ENCODE results near the gene KLLN.
"Not testable (repeated sequence)": the region's sequence is repeated elsewhere in the genome, so short reads cannot be mapped to it uniquely, and the experiment has no call there.

The KLLN gene, protein sequence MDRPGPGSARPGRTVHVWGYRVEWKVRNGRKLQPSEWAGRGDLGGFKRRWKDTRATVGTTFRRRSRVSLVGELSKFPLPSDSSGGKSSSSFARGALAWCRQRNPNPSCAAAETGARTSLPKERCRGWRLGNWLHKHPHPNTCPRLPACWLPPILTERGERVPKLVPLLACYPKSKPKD

DNA sequence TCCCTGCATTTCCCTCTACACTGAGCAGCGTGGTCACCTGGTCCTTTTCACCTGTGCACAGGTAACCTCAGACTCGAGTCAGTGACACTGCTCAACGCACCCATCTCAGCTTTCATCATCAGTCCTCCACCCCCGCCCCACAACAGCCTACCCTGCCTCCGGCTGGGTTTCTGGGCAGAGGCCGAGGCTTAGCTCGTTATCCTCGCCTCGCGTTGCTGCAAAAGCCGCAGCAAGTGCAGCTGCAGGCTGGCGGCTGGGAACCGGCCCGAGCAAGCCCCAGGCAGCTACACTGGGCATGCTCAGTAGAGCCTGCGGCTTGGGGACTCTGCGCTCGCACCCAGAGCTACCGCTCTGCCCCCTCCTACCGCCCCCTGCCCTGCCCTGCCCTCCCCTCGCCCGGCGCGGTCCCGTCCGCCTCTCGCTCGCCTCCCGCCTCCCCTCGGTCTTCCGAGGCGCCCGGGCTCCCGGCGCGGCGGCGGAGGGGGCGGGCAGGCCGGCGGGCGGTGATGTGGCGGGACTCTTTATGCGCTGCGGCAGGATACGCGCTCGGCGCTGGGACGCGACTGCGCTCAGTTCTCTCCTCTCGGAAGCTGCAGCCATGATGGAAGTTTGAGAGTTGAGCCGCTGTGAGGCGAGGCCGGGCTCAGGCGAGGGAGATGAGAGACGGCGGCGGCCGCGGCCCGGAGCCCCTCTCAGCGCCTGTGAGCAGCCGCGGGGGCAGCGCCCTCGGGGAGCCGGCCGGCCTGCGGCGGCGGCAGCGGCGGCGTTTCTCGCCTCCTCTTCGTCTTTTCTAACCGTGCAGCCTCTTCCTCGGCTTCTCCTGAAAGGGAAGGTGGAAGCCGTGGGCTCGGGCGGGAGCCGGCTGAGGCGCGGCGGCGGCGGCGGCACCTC lies at the start of gene KLLN, which contains the start of gene PTEN:
KLLN (minus strand) TSS at position 481 of the 891 bp plus-strand sequence. CDS start 1,046 bp downstream, outside the sequence.
PTEN (plus strand) TSS at position 573 of the 891 bp plus-strand sequence. CDS start 845 bp downstream, outside the sequence.
- DNase-seq, result peak; percentile 88

DNA sequence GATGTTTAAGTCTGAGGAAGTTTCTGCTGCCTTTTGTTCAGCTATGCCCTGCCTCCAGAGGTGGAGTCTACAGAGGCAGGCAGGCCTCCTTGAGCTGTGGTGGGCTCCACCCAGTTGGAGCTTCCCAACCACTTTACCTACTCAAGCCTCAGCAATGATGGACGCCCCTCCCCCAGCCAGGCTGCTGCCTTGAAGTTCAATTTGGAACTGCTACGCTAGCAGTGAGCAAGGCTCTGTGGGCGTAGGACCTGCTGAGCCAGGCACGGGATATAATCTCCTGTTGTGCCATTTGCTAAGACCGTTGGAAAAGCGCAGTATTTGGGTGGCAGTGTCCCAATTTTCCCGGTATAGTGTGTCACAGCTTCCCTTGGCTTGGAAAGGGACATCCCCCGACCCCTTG lies 40.1 kb upstream of the KLLN start:
- DNase-seq, result not testable (repeated sequence)

DNA sequence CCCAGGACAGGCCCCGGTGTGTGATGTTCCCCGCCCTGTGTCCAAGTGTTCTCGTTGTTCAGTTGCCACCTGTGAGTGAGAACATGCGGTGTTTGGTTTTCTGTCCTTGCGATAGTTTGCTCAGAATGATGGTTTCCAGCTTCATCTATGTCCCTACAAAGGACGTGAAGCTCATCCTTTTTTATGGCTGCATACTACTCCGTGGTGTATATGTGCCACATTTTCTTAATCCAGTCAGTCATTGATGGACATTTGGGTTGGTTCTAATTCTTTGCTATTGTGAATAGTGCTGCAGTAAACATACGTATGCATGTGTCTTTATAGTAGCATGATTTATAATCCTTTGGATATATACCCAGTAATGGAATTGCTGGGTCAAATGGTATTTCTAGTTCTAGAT lies 34.6 kb upstream of the KLLN start:
- not testable (repeated sequence) for DNase-seq

DNA sequence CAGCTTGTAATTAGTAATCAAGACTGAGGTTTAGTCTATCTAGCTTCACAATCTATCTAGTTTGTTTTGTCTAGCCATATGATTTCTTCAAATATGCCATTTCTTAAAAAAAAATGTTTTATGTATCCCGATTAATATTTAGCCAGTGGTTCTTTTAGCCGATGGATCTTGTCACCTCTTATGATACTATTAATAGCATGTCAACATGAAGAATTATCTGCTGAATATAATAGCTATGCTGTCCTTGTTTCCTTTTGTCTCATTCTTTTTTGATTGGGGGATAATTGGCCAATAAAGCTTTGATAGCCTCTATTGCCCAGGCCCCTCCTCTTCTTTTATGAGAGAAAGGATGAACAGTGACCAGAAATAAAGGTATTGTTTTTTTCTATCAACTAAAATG lies 32.9 kb upstream of the KLLN start:
- no peak for DNase-seq

DNA sequence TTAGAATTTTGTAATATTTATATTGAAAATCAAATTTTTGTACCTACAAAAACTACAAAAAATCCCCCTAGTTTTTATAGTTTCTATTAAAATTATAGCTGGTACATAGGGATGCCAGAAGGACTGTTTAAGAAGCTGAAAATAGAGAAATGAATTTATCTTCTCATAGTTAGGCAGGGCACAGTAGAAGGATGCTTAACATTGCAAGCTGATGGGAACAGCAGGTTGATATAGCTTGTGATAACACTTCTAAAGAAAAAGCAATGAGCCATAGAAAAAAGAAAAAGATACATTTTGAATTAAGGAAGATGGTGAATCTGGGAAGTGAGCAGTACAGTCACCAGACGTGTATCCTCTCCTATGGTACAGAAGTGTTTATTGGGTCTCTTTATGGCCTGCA lies 32.1 kb upstream of the KLLN start:
- no peak for DNase-seq

DNA sequence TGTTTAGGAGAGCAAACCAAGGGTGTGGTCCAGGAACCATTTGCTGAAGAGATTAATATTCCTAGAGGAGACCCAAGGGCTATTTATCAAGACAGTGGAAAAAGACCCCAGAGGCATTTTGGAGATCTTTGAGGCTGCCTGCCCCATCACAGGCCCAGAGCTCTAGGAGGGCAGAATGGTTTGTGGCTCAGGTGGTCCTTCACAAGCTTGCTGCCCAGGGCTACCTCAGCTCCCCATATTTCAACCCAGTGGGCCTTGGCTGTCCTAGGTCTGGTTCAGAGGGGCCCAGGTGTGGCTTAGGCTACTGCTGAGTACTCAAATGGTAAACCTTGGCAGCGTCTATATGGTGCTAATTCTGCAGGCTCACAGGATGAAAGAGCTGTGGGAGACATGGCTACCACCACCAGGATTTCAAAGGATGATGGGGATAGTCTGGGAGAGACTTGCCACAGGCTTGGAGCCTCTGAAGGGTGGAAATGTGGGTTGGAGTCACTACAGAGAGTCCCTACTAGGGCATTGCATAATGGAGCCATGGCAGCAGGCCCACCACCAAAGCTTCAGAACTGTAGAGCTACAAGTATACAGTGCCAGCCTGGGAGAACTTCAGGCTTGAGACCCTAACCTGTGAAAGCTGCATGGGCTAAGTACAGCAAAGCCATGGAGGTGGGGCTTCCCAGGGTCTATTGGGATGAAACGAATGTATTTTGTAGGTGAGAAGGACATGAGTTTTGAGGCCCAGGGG lies 24.4 kb upstream of the KLLN start:
- no peak for DNase-seq

DNA sequence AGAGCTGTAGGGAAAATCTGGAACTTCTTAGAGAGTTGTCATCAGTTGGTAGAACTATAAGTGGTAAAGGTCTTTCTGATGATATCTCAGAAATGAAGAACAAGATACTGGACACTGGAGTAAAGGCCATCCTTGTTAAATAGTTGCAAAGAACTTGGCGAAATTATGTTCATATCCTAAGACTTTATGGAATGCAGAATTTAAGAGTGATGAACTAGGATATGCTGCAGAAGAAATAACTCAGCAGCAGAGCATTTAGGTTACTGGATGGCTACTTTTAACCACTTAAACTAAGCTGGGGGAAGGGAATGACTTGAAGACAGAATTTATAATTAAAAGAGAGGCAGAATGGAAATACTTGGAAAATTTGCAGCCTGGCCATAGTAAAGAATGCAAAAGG lies 23.8 kb upstream of the KLLN start:
- DNase-seq, result no peak

DNA sequence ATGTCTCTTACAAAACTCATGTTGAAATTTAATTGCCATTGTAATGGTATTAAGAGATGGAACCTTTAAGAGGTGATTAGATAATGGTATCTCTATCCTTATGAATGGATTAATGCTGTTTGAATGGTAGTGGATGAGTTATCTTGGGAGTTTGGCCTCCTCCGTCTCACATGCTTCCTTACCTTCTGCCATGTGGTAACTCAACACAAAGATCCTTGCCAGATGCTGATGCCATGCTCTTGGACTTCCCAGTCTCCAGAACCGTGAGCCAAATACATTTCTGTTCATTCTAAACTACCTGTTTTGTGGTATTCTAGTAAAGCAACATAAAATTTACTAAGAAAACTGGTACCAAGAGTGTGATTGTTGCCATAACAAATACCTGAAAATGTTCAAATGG lies 23.3 kb upstream of the KLLN start:
- DNase-seq, result no peak

DNA sequence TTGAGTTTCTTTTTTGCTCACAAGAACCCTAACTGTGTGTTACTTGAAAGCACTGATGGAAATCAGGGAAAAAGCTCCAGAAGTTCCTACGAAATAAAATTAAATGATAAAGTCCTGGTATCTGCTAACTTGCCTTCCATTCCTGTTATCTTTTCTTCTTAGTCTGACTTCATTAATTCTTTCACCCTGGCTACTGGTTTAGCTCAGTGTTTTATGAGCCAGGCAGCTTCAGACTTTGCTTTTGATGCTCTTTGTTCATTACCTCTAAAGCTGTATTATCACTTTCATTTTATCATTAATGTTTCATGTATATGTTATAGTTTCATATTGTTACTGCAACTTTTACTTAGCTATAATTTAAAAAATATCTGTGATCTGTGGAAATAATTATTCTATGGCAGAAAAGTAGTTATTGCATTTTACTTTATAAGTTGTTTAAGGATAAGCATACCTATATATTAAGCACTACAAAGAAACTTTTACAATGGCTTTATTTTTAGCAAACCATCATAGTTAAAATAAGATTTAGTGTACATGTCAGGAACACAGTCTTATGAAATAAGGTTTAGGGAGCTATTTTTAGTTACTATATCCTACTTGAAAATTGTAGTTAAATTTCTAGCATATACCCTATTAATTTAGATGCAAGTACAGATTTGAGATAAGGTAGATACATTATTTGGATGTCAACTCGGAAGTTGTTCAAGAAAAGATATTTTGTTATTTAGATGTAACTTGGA lies 19.4 kb upstream of the KLLN start:
- no peak for DNase-seq

DNA sequence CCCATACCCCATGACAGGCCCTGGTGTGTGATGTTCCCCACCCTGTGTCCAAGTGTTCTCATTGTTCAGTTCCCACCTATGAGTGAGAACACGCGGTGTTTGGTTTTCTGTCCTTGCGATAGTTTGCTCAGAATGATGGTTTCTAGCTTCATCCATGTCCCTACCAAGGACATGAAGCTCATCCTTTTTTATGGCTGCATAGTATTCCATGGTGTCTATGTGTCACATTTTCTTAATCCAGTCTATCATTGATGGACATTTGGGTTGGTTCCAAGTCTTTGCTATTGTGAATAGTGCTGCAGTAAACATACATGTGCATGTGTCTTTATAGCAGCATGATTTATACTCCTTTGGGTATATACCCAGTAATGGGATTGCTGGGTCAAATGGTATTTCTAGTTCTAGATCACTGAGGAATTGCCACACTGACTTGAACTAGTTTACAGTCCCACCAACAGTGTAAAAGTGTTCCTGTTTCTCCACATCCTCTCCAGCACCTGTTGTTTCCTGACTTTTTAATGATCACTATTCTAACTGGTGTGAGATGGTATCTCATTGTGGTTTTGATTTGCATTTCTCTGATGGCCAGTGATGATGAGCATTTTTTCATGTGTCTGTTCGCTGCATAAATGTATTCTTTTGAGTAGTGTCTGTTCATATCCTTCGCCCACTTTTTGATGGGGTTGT lies 18.2 kb upstream of the KLLN start:
- DNase-seq, result not testable (repeated sequence)

DNA sequence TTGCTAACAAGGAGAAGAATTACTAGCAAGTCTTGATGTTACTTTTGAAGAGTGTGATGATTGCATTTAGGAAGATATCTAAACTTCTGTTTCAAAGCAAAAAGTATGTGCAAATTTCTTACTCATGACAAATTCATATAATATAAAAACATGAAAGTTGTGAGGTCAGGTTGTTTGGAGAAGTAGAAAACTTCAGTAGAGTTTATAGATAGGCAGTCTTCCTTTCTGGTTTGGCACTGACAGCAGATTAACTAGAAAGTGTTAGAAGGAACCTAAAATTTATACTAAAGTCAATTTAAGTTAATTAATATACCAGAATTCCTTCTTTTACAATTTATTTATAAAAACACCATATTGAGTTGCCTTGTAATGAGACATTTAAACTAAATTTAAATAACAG lies 17.0 kb upstream of the KLLN start:
- DNase-seq, result no peak

DNA sequence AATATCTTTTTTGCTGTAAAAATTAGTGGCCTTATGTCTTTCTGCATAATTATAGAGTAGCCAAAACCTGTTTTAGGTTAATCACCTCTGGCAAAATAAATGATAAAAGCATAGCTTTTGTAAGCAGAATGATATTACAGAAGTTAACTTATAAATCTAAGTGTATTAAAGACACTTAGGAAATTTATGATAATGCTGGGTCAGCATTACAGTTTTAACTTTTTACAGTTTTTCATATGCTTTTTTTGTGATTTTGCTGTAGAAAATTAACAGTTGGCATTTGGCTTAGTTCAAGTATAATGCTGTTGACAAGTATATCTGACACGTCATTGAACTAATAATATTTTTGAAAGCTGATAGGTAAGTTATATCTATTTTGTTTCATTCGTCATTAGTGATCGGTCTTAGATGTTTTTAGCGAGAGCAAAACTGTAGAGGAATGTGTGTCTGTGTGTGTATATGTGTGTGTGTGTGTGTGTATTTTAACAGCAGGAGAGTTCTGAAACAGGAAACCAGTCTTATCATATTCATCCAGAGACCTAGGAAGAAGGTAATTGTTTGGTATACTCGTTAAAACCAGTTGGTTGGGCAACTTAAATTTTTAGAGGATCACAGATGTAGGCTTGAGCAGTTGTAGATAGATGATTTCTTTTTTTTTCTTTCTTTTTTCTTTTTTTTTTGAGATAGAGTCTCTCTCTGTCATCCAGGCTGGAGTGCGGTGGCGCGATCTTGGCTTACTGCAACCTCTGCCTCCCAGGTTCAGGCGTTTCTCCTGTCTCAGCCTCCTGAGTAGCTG lies 15.5 kb upstream of the KLLN start:
- DNase-seq, result no peak

DNA sequence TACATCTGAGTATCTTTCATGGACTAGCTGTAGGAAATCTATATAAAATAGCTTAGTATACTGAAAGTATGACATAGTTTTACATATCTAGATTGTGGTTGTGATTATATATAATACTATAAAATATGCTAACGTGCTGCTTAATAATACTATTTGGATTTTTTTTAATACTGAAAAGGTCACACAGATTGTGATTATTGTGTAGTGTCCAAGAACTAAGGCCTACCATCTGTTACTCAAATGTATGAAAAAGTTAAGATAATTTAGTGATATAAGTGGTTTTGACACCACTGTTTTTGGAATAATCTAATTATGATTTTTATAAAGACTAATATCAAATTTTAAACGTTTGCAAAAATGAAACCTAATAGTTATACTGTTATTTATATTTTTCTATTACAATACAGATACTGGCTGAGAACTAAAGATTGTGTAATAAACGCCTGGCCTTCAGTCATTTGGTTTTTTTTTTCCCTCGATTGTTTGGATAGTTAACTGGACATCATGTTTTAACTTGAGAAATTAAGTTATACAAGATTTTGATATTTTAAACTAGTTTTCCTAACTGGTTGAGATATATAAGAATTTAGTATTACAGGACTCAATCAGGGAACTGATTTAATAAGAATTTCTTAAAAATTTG lies 12.7 kb upstream of the KLLN start:
- DNase-seq, result no peak

DNA sequence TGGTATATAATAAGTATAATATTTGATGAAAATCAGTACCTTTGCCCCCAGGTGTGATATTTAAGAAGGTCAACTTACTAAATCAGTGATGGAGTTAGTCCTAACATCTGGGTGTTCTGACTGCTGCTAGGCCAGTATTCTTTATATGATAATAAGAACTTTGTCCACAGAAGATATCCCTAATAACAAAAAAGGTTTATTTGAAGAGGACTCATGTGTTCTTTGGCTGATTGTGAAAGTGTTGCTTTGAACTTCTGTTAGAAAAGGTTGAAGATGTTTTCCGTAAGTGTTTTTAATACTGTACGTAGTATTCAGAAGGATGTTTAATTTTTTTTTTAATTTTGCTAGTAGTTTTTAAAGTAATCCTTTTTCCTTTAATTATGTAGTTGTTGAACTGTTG lies 10.3 kb upstream of the KLLN start:
- DNase-seq, result no peak

DNA sequence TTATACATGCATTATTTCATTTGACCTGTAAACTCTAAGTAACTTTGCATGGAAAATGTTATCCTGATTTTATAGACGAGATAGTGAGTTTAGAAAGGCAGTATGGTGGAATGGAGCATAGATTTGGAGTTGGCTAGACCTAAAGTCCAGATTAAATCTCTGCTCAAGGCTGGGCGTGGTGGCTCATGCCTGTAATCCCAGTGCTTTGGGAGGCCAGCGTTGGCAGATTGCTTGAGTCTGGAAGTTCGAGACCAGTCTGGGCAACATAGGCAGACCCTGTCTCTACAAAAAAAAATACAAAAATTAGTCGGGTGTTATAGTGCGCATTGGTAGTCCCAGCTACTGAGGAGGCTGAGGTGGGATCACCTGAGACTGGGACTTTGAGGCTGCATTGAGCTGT lies 9.5 kb upstream of the KLLN start:
- DNase-seq, result no peak

DNA sequence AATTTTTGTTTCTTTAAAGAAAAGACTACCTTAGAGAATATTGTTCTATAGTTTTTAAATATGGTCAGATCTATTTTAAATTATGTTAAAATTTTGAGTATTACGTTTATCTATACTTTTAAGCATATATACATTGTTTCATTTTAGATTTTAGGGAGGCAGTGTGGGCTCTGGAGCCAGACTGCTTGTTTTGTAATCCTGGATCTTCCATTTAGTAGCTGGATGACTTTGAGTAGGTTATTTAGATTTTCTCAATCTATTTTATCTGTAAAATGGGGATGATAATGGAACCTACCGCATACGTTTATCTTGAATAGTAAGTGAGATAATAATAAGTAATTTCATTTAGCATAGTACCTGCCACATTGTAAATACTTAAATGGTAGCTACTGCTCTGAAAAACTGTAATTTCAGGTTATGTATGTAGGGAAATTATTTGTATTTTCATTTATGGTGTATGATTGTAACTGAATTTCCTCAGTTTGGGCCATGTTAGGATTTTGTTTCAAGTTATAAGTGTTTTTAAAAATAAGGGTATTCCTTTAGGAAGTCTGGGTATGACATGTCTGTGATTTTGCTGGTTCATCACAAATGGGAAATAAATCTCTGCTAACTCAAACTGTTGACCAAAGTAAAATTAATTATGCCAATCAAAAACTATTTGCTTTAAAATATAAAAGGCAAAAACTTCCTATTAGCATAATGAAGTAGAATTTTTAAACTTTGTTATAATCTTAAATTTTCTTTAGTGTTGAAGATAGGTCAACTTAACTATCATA lies 6.6 kb upstream of the KLLN start:
- no peak for DNase-seq

DNA sequence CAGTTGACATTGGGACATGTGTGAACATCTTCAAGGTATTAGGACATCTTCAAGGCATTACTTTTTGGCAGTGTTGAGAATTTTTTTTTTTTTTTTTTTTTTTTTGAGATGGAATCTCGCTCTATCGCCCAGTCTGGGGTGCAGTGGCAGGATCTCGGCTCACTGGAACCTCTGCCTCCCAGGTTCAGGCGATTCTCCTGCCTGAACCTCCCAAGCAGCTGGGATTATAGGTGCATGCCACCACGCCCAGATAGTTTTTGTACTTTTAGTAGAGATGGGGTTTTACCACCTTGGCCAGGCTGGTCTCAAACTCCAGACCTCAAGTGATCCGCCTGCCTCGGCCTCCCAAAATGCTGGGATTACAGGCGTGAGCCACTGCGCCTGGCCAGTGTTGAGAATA lies 5.8 kb upstream of the KLLN start:
- DNase-seq, result not testable (repeated sequence)

DNA sequence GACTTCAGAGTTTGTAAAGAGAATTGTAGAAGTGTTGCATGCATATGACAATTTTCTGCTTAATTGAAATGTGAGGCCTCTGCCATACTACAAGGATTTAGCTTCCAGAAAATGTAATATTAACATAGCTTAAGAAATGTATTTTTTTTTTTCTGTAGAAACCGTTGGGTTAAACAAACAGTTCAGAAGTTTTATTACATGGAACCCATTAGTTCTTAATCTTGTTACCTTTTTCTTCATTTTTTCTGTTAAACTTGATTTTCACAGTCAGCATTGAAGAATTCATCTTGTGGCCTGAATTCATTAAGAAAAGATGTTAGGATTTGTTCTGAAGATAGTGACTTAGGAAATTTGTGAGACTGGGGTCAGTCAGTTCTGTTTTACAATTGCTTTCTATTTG lies 4.9 kb upstream of the KLLN start:
- DNase-seq, result no peak

DNA sequence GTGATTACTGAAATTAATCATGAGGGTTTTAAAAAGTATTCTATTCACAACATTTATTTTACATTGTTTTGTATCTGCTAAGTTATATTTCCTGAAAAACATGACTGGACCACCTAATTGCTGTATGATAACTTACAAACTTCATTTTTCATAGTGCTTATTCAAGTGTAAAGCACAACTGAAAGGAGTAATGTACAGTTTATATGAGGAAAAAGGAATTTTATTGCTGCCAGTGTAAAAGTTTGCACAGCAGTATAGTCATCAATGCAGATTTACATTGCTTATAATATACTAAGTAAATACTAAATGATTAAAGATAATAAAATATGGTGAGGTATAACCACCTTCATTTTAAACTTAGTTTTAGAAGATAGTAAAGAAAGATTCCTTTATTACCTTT lies 4.1 kb upstream of the KLLN start:
- DNase-seq, result no peak

DNA sequence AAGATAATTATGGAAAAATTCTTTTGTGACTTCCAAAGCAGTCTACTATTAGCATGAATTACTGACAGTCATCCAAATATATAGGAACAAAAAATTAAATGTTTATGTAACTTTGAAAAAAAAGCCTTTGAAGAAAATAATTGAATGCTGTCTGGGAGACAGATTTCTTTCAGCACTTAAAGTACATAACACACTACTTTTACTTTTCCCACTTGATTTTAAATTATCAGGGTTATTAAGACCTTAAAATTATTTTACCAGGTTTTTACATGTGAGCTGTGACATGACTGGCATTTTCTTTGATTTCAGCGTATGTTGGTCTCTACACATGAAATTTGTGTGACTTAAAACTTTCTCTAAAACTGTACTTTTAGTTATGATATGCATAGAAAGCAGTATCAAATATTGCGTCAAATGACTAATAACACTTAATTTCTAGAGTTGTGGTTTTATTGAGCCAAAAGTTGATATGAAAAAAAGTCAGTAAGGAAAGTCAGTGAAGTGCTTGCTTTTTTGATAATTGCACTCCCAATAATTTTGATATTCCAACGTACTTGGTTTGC lies 3.2 kb upstream of the KLLN start:
- DNase-seq, result no peak
